Transverse colon (tissue), 4 donors: ENCODE data around the gene EIF4E2. TPM values are rescaled to one million over a fixed set of nuclear protein-coding genes. Genes with fewer than 3 reads are reported as not detected.

ENCODE experiments used
- DNase-seq: peaks from one replicate; pipeline ENCODE4 v3.0.0-alpha.2; 2019
- H3K27ac ChIP-seq, 4 donors: fragments of 200-600 bp; sonication (generic); 2 replicates each; pipeline ENCODE4 v1.5.1; 2016 to 2018; ENCODE audit warnings: inconsistent platforms in 4 of 4
- H3K27me3 ChIP-seq: fragments of 200-600 bp; sonication (generic); 2 replicates; pipeline ENCODE4 v1.5.1; 2017; ENCODE audit warnings: inconsistent platforms
- H3K36me3 ChIP-seq, 4 donors: fragments of 200-600 bp; sonication (generic); 2 replicates each; pipeline ENCODE4 v1.5.1; 2017 to 2019; ENCODE audit warnings: inconsistent platforms in 4 of 4
- H3K4me1 ChIP-seq, 4 donors: fragments of 200-600 bp; sonication (generic); 2 replicates each; pipeline ENCODE4 v1.5.1; 2017 to 2020; ENCODE audit warnings: inconsistent platforms in 4 of 4
- H3K4me3 ChIP-seq, 4 donors: fragments of 200-600 bp; sonication (generic); 1 replicate in 1 of 4; 2 replicates in 3 of 4; pipeline versions ENCODE4 v1.5.1 to v1.6.1; 2017 to 2019; ENCODE audit warnings: inconsistent platforms in 4 of 4
- H3K9me3 ChIP-seq, 2 donors: fragments of 200-600 bp; sonication (generic); 2 replicates each; pipeline ENCODE4 v1.5.1; 2017 to 2019; ENCODE audit warnings: inconsistent platforms in 2 of 2
- EP300 ChIP-seq: sonication (generic); formaldehyde crosslinking; IDR thresholded peaks from one replicate; pipeline ENCODE4 v1.6.1; 2017; ENCODE audit warnings: antibody characterized with exemption, low read depth
- POLR2A ChIP-seq: fragments of 450-650 bp; IDR thresholded peaks from one replicate; pipeline ENCODE4 v1.6.1; 2016; ENCODE audit warnings: antibody characterized with exemption, mild to moderate bottlenecking, moderate library complexity
- POLR2AphosphoS5 ChIP-seq, 3 donors: sonication (generic); formaldehyde crosslinking; IDR thresholded peaks; one replicate each; pipeline ENCODE4 v1.6.1; 2016; ENCODE audit warnings: antibody characterized with exemption in 3 of 3
- WGBS, 2 donors: methylation state at CpG; one replicate each; pipeline ENCODE4 v1.1.5; 2018; ENCODE audit warnings: low coverage in 1 of 2; 5-methylcytosine and 5-hydroxymethylcytosine counted together
- in situ Hi-C, 4 donors: fragments of 200-750 bp; cut with MboI; loops; one replicate each; pipeline versions ENCODE4 v1.15.0 to v1.15.1; 2017; ENCODE audit warnings: low sequenced_read_pairs in 3 of 4, low pct_ligation_motif_present in 1 of 4, low pct_unique_long_range_greater_than_20kb in 1 of 4
- intact Hi-C: fragments of 100-400 bp; cut with DNase I; formaldehyde crosslinking; loops from one replicate; pipeline ENCODE4 v1.15.1; 2023; ENCODE audit warnings: low total_unique reads
- total RNA-seq, 4 donors: library from RNA; depleted of rRNA; stranded (reverse); fragments of >200 nt; gene quantifications; one replicate each; pipeline ENCODE4 v1.1.0, GENCODE V29; 2016
- TF ChIP-seq, protein P1 (sequence below), 5 experiments: fragments of 200-600 bp in 3 of 5; fragments of 450-650 bp in 2 of 5; sonication (generic) in 3 of 5; IDR thresholded peaks; 1 replicate in 2 of 5; 2 replicates in 3 of 5; pipeline ENCODE4 v1.5.1; 2016 to 2017; ENCODE audit warnings: antibody characterized with exemption in 5 of 5, inconsistent platforms in 3 of 5, mild to moderate bottlenecking in 2 of 5, moderate library complexity in 1 of 5

EIF4E2 gene
- total RNA-seq, 4 donors from 2014 or later: 46.0 to 2,324 (median 55.7) TPM

DNA sequence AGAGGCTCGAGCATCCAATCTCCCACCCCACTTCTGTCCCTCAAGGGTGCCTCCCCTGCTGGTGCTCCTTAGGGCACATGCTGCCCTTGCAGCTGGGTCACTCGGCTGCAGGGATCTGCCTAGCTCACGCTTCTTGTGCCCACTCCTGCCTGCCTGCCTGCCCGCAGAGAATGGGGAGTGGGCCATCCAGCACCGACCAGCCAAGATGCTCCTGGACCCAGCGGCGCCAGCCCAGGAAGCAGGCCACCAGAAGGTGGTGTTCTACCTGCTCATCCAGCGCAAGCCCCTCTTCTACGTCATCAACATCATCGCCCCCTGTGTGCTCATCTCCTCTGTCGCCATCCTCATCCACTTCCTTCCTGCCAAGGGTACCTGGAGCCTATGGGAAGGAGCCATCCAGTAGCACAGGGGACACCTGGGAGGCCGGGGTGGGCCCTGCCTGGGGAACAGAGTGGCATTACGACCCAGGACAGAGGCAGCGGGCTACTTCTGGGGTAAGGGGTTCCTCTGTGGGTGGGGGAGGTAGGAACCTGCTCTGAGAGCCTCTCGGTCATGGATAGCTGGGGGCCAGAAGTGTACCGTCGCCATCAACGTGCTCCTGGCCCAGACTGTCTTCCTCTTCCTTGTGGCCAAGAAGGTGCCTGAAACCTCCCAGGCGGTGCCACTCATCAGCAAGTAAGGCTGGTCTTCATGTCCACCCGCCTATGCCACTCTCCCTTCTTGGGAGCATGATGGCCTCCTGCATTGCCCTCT lies 7.6 kb upstream of the EIF4E2 start:
- TF ChIP-seq EP300 (no peak), POLR2AphosphoS5 (IDR thresholded peaks at IDR 0.05) (no peak), POLR2A (no peak)
- TF ChIP-seq, protein P1, sequence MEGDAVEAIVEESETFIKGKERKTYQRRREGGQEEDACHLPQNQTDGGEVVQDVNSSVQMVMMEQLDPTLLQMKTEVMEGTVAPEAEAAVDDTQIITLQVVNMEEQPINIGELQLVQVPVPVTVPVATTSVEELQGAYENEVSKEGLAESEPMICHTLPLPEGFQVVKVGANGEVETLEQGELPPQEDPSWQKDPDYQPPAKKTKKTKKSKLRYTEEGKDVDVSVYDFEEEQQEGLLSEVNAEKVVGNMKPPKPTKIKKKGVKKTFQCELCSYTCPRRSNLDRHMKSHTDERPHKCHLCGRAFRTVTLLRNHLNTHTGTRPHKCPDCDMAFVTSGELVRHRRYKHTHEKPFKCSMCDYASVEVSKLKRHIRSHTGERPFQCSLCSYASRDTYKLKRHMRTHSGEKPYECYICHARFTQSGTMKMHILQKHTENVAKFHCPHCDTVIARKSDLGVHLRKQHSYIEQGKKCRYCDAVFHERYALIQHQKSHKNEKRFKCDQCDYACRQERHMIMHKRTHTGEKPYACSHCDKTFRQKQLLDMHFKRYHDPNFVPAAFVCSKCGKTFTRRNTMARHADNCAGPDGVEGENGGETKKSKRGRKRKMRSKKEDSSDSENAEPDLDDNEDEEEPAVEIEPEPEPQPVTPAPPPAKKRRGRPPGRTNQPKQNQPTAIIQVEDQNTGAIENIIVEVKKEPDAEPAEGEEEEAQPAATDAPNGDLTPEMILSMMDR (IDR thresholded peaks at IDR 0.05): no peak
- WGBS, 2 donors: 88 to 90% methylated on average over 6 to 20 of the region's 20 CpGs
- in situ Hi-C loops (no loop called here), intact Hi-C loops (no loop called here)
- H3K36me3 ChIP-seq: no peaks in the 10 kb centered on the region
- no peak overlapping the region for H3K4me3 ChIP-seq
- no peaks in the 10 kb centered on the region for H3K9me3 ChIP-seq
- no peaks in the 10 kb centered on the region for H3K4me1 ChIP-seq
- H3K27ac ChIP-seq: no peak overlapping the region
- DNase-seq: no peak
- peaks cover 26% of the 10 kb centered on the region for H3K27me3 ChIP-seq

- H3K27ac ChIP-seq: no peak overlapping the region
- in situ Hi-C loops: no loop called here
- peaks cover 21% of the 10 kb centered on the region for H3K27me3 ChIP-seq
- no peak for DNase-seq
- no peak for TF ChIP-seq POLR2A
- TF ChIP-seq, protein P1 (IDR thresholded peaks at IDR 0.05): no peak
- no peak for TF ChIP-seq EP300
- TF ChIP-seq POLR2AphosphoS5 (IDR thresholded peaks at IDR 0.05): no peak
- no peaks in the 10 kb centered on the region for H3K4me1 ChIP-seq
- no peaks in the 10 kb centered on the region for H3K9me3 ChIP-seq
- WGBS, 2 donors: 94% methylated on average over 14 of the region's 14 CpGs; no CpG with 5 or more reads in 1 of the 2 donors
- no peak overlapping the region for H3K4me3 ChIP-seq
- no peaks in the 10 kb centered on the region for H3K36me3 ChIP-seq
- intact Hi-C loops: no loop called here
Observed at GRCh38 chr2:232543491-232543890, 7.0 kb upstream of the EIF4E2 start.

DNA sequence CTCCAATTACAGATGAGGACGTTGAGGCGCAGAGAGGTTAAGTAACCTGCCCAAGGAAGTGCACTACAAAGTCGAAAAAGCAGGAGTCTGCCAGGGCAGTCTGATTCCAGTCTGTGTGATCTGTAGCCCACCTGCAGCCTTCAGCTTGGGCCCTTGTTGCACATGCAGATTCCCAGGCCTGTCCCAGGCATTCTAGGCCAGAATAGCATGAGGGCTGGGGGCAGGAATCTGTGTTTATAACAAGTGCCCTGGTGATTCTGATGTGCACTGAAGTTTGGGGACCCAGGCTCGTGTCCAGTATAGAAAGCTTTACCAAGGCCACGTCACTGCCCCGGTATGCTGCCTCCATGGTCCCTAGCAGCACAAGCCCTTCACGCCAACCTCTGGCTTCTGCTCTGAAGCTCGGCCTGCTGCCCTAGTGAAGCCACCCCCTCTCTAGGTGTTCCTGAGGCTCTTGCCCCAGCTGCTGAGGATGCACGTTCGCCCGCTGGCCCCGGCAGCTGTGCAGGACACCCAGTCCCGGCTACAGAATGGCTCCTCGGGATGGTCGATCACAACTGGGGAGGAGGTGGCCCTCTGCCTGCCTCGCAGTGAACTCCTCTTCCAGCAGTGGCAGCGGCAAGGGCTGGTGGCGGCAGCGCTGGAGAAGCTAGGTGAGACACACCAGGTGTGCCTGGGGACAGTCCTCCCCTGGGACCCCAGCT lies 6.4 kb upstream of the EIF4E2 start:
- Histone ChIP-seq H3K4me3 (no peak overlapping the region), H3K9me3 (no peaks in the 10 kb centered on the region), H3K27me3 (peaks cover 18% of the 10 kb centered on the region), H3K27ac (no peak overlapping the region), H3K36me3 (no peaks in the 10 kb centered on the region), H3K4me1 (peaks cover 0 to under 1% (median 0%) of the 10 kb centered on the region in 4 donors)
- intact Hi-C loops: no loop called here
- no peak for DNase-seq
- TF ChIP-seq POLR2AphosphoS5 (IDR thresholded peaks at IDR 0.05): no peak
- TF ChIP-seq, protein P1 (IDR thresholded peaks at IDR 0.05): no peak
- no peak for TF ChIP-seq POLR2A
- 93% methylated on average over 19 of the region's 19 CpGs; no CpG with 5 or more reads in 1 of the 2 donors for WGBS, 2 donors
- in situ Hi-C loops: no loop called here

GRCh38 chr2:232544674-232545073 lies 5.8 kb upstream of the EIF4E2 start:
- Histone ChIP-seq H3K27ac (no peak overlapping the region), H3K4me1 (peaks cover 2 to 7% (median 2%) of the 10 kb centered on the region in 4 donors), H3K9me3 (no peaks in the 10 kb centered on the region), H3K4me3 (no peak overlapping the region), H3K27me3 (peaks cover 12% of the 10 kb centered on the region), H3K36me3 (no peaks in the 10 kb centered on the region)
- TF ChIP-seq POLR2AphosphoS5 (IDR thresholded peaks at IDR 0.05): no peak
- TF ChIP-seq, protein P1 (IDR thresholded peaks at IDR 0.05): no peak
- no peak for TF ChIP-seq EP300
- TF ChIP-seq POLR2A: no peak
- no peak for DNase-seq
- intact Hi-C loops (no loop called here), in situ Hi-C loops (no loop called here)
- WGBS, 2 donors: 80 to 91% methylated on average over 3 to 6 of the region's 6 CpGs
